Muscle layer of duodenum (tissue), 2 donors: Measurements from ENCODE around the gene RALGPS1.

Experiments
- H3K27ac ChIP-seq: one replicate; pipeline ENCODE4 v1.7.0; 2013; ENCODE audit warnings: mild to moderate bottlenecking, low read length
- H3K27me3 ChIP-seq: one replicate; pipeline ENCODE4 v1.7.0; 2013; ENCODE audit warnings: low read depth, mild to moderate bottlenecking, control low read depth, low read length
- H3K36me3 ChIP-seq, 2 donors: one replicate each; pipeline ENCODE4 v1.7.0; 2013; ENCODE audit warnings: low read length in 2 of 2, control low read depth in 1 of 2, mild to moderate bottlenecking in 1 of 2; ENCODE audit not compliant: insufficient read depth in 2 of 2, control insufficient read depth in 1 of 2
- H3K4me1 ChIP-seq, 2 donors: one replicate each; pipeline ENCODE4 v1.7.0; 2013; ENCODE audit warnings: low read length in 2 of 2, mild to moderate bottlenecking in 2 of 2, control low read depth in 1 of 2, moderate library complexity in 1 of 2; ENCODE audit not compliant: insufficient read depth in 2 of 2, control insufficient read depth in 1 of 2
- H3K4me3 ChIP-seq, 2 donors: one replicate each; pipeline ENCODE4 v1.7.0; 2013; ENCODE audit warnings: low read length in 2 of 2, low read depth in 1 of 2, mild to moderate bottlenecking in 1 of 2
- H3K9me3 ChIP-seq, 2 donors: one replicate each; pipeline ENCODE4 v1.7.0; 2013; ENCODE audit warnings: low read length in 2 of 2, control low read depth in 1 of 2, mild to moderate bottlenecking in 1 of 2; ENCODE audit not compliant: control insufficient read depth in 1 of 2
- donor health status: healthy.

Gene RALGPS1

DNA sequence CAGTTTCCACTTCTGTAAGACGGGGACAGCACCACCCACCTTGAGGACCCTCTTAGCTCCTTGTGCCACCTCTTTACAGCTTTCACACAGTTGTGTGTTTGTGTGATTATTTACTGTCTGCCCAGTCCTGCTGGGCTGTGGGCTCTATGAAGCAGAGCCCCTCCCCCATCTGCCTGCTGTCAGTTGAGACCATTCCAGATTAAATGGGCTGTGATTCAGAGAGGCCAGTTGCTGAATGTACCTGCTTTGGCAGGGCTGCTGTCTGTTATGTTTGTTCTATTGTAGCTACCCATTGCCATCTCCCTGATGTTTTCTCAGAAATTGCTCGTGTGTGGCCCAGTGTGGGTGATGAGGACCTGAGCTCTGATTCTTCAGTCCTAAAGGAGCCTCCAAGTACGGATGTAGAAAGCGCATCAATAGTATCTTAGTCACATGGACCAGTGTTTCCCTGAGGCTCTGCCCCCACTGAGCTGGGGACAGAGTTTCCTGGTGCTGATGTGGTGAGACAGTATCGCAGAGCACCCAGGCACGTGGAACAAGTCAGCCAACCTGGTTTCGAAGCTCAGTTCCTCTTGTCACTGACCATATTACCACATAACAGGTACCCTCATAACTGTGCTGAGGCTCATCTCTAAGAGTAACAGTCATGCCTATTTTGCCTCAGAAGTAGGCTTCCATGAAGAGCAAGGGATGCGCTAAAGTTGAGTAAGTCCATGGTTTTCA is 204.2 kb downstream of the RALGPS1 start:
- Histone ChIP-seq H3K9me3 (no peaks in the 10 kb centered on the region), H3K27ac (no peak overlapping the region), H3K4me3 (peak overlapping the region in 1 of 2 donors; percentile 86), H3K4me1 (peaks cover 30 to 76% of the 10 kb centered on the region in 2 donors), H3K36me3 (peaks cover 0 to 3% of the 10 kb centered on the region in 2 donors), H3K27me3 (no peaks in the 10 kb centered on the region)

DNA sequence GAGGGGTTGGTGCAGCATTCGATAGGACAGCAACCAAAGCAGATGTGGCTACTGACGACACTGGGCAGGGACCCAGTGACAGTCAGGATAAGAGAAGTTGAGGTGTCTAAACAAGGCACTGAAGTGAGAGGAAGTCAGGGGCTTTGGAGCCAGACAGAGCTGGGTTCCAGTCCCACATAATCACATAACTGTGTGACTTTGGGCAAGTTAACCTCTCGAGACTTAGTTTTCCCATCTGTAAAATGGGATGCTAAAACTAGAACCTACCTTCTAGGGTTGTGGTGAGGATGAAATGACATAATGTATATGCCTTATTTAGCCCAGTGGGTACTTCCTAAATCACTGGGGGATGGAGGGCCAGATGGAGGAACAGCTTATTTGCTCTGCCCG is 204.7 kb downstream of the RALGPS1 start:
- Histone ChIP-seq H3K4me3 (peak overlapping the region in 1 of 2 donors; percentile 86), H3K9me3 (no peaks in the 10 kb centered on the region), H3K27ac (no peak overlapping the region), H3K36me3 (peaks cover 0 to 3% of the 10 kb centered on the region in 2 donors), H3K27me3 (no peaks in the 10 kb centered on the region), H3K4me1 (peaks cover 27 to 73% of the 10 kb centered on the region in 2 donors)

DNA sequence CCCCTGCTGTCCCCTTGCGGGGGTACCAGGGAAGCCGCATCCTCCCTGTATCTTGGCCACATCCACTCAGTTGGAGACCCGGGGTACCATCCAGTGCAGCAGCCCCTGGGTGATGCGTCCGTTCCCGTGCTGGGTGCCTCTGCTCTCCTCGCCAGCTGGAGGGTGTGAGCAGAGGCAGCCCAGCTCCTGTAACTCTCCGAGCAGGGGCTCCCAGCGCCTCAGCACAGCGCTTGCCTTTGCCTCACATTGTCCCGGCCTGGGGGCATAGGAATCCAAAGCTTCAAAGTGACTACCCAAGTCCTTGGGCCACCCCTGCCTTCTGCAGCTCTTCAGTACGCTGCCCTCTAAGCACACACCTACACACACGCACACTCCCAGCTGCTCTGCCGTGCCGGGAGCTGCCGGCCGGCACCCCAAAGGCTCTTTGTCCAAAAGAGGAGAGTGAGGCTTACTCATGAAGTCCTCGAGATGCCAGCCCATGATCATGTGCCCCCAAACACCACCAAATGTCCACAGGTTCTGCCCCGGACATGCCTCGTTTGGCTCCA is 207.1 kb downstream of the RALGPS1 start:
- peak overlapping the region; percentile 72 to 86 for H3K4me3 ChIP-seq
- H3K4me1 ChIP-seq, result peaks cover 21 to 56% of the 10 kb centered on the region in 2 donors

DNA sequence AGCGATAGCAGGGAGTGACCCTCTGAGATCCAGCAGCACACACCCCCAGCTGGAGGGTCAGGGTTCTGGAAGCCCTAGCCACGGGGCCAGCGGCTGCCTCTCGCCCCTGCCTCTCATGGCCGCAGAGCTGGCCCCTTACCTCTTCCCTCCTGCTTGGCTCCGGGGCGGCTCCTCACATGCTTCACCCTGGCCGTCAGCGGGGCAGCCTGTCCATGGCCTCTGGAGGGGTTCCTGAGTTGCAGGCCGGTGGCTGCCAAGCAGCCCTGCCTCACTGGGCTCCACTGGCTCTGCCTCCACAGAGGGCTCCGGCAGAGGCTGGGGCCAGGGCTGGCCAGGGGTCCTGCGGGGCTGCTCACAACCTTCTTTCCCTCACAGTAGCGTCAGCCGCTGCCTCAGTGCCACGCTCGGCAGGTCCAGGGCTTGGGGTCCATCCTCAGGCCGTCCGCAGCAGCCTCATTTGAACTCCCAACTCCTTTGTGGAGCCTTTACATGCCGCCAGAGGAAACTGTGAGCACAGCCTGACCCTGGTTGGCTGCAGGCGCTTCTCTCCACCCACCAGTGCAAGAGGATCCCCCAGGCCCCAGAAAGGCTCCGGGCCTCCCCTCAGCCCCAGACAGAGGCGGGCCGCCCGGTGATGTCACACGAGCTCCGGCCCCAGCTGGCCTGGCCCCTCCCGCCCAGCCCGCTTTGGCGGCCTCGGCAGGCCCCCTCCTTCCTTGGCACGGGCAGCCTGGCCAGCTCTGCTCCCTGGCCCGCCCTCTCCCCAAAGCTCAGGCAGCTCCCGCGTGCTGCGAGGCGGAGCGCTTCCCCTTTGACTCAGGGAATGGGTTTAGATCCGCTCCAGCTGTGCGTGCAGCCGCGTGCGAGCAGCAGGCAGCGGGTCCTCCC is 207.8 kb downstream of the RALGPS1 start, which contains the start of gene ANGPTL2:
Gene ANGPTL2 (minus strand): TSS at position 460 of the 888 bp plus-strand sequence. CDS start 13,904 bp downstream, outside the sequence.
- Histone ChIP-seq H3K36me3 (peaks cover 0 to 3% of the 10 kb centered on the region in 2 donors), H3K4me1 (peaks cover 14 to 51% of the 10 kb centered on the region in 2 donors)

More for the DNA sequence above, 207.1 kb downstream of the RALGPS1 start:
- Histone ChIP-seq H3K27ac (peak overlapping the region; percentile 85), H3K36me3 (peaks cover 0 to 3% of the 10 kb centered on the region in 2 donors), H3K9me3 (no peaks in the 10 kb centered on the region), H3K27me3 (no peaks in the 10 kb centered on the region)

DNA sequence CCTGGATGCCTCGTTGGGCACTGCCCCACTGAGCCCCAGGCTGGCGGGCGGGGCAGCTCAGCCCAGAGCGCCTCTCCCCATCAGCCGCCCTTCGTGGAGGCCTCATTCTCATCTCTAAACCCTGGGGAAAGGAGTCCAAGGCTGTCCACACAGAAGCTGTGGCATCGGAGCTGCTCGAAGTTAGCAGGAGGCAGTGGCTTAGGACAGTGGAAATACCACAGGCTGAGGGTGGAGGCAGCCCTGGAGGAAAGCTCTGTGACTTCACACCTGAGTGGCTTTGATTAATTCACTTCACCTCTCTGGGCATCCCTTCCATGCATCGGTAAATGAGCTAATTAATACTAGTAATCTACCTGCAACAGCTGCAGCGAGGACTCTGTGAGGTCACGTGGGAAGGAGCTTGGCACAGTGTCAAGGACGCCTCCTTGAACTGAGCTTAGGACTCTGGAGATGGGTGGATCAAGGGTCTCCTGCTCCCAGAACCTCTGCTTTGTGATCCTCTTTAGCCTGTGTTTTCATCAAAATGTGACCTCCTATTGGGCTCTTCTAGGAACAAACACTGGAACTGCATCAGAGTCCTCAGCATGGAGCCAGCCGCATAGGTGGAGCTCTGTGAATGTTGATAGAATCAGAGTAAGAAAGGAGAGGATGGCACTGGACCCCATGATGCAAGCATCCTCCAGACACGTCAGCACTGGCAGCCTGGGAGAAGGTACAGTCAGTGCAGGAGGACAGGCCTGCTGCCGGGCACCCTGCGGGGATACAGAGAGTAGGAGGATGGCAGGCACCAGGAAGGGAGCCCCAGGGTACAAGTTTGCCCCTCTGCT is 208.7 kb downstream of the RALGPS1 start:
- Histone ChIP-seq H3K27ac (peak overlapping the region; percentile 60), H3K4me1 (peaks cover 12 to 44% of the 10 kb centered on the region in 2 donors), H3K36me3 (peaks cover 0 to 3% of the 10 kb centered on the region in 2 donors), H3K4me3 (peak overlapping the region in 1 of 2 donors; percentile 86), H3K27me3 (no peaks in the 10 kb centered on the region), H3K9me3 (no peaks in the 10 kb centered on the region)

More for the DNA sequence above, 207.8 kb downstream of the RALGPS1 start, which contains the start of gene ANGPTL2:
- Histone ChIP-seq H3K27ac (peak within 1 kb of the TSS; percentile 85), H3K9me3 (no peaks in the 10 kb centered on the region), H3K4me3 (peak within 1 kb of the TSS; percentile 72 to 86), H3K27me3 (no peaks in the 10 kb centered on the region)

DNA sequence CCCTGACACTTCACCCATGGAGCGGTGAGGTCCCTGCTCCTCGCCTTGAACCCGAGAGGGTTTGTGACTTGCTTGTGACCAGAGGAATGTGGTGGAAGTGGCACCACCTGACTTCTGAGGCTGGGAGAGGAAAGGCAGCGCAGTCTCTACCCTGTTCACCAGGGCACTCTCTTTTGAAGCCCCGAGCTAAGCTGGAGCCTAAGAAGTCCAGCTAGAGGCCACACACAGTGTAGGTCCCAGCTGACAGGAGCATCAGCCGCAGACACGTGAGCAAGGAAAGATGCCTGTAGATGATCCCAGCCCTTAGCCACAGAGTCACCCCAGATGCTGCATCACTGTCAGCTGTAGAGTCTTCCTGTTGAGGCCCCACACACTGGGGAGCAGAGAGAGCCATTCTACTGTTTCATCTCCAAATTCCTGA is 209.5 kb downstream of the RALGPS1 start:
- H3K4me3 ChIP-seq, result no peak overlapping the region
- peaks cover 12 to 36% of the 10 kb centered on the region in 2 donors for H3K4me1 ChIP-seq
- H3K27ac ChIP-seq, result peak overlapping the region; percentile 0
- no peaks in the 10 kb centered on the region for H3K9me3 ChIP-seq
- H3K27me3 ChIP-seq, result no peaks in the 10 kb centered on the region
- H3K36me3 ChIP-seq, result peaks cover 0 to 3% of the 10 kb centered on the region in 2 donors

DNA sequence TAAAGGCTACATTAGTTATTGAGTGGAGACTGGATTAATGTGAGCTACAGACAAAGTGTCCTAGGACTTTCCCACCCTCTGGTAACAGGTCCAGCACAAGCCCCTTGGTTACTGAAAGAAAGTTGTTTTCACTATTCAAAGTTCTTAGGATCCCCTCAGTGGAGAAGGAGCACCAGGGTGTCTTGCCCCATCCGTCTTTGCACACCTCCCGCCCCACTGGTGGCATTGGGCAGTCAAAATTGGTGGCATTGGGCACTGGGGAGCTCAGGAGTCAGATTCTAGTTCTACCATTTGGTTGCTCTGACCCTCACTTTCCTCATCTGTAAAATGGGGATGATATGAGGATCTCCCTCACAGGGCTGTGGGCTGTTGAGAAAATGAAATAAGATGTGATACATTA is 210.2 kb downstream of the RALGPS1 start:
- no peak overlapping the region for H3K27ac ChIP-seq
- no peak overlapping the region for H3K4me3 ChIP-seq
- H3K27me3 ChIP-seq, result no peaks in the 10 kb centered on the region
- H3K36me3 ChIP-seq, result peaks cover 0 to 3% of the 10 kb centered on the region in 2 donors
- no peaks in the 10 kb centered on the region for H3K9me3 ChIP-seq
- peaks cover 6 to 29% of the 10 kb centered on the region in 2 donors for H3K4me1 ChIP-seq

DNA sequence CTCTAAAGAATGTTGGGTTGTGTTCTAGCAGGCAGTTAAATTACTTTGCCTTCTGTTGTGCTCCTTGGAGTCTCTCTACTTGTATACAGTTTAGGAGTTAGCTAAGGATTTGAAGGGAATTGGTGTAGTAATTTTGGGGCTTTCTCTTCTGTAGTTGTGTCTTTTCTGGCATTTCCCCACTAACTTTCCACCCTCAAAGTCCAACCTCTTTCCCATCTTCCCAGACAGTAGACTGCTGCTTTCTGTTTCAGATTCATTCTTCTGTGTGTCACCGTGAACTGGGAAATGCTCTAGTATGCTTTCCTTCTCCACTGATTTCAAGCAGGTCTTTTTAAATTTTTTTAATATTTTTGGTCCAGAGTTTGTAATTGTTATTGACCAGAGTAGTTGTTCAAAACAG is 212.4 kb downstream of the RALGPS1 start:
- no peak overlapping the region for H3K4me3 ChIP-seq
- no peaks in the 10 kb centered on the region for H3K27me3 ChIP-seq
- no peaks in the 10 kb centered on the region for H3K36me3 ChIP-seq
- H3K27ac ChIP-seq, result peak overlapping the region; percentile 54
- peaks cover 13 to 21% of the 10 kb centered on the region in 2 donors for H3K4me1 ChIP-seq
- no peaks in the 10 kb centered on the region for H3K9me3 ChIP-seq

DNA sequence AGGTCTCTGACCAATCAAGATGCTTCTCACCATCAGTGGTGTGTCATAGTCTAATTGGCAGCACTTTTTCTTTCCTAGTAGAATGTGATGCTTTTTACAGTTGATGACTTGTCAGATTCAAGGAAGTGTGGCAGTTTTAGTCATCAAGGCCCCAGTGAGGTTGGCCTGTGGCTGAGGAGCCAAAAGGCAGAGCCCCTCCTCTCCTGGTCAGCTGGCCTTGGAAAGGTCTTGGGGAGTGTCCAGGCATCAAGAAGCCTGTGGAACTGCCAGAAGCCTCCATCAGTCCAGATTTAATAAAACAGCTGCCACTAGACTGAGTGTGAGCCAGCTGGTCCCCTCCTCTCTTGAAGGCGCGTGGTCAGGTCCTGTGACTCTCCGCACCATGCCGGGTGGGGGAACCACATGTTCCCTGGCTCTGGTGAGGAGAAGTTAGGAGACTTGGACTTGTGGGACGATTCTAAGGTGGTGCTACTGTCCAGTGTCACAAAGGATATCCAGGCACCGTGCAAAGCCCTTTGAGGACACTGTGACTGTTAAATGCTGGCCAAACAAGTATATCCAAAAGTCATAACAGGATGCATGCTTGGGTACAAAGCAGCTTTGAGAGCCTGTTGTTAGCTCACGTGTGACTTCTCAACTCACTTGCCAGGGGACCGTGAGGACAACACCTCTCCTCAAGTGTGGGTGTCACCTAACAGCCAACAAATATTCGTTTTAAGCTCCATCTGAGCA is 213.9 kb downstream of the RALGPS1 start:
- no peaks in the 10 kb centered on the region for H3K9me3 ChIP-seq
- H3K27ac ChIP-seq, result no peak overlapping the region
- H3K27me3 ChIP-seq, result no peaks in the 10 kb centered on the region
- H3K36me3 ChIP-seq, result no peaks in the 10 kb centered on the region
- peaks cover 11 to 21% of the 10 kb centered on the region in 2 donors for H3K4me1 ChIP-seq
- no peak overlapping the region for H3K4me3 ChIP-seq
